COLO668 (cell line): ENCODE data around the gene MYADML2.

Experiments
- DNase-seq: peaks from one replicate; lab custom pipeline; 2025; ENCODE audit not compliant: unreplicated experiment; lab: John Stamatoyannopoulos, UW

The MYADML2 gene

DNA sequence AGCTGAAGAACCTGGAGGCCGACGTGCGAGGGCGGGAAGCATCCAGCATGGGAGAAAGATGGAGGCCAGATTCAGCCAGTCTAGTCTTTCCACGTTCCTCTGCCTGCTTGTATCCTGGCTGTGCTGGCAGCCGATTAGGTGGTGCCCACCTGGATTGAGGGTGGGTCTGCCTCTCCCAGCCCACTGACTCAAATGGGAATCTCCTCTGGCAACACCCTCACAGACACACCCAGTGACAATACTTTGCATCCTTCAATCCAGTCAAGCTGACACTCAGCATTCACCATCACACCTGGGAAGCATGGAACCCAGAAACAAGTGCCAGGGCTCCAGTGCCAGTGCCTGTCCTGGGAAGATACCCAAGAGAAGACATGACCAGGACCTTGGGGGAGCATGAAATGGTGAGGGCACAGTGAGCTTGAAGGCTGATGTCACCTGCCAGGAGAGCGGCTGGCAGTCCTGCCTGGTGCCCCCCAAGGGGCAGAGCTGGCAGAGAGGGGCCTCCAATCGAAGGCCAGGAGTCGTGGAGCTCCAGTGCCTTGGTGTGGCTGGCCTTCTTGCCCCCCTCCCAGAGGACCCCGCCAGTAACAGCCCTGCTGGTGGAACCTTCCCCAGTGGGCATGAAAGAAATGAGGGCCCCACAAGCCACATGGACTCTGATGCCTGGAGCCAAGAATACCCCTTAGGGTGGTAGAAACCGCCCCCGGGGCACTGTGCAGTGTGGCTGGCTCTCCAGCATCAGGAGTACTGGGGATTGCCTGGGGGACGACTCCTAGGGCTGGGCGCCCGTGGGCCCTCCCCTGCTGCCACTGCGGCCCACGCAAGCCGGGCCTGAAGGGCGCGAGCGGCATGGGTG lies 45.6 kb downstream of the MYADML2 start:
- DNase-seq, result no peak

DNA sequence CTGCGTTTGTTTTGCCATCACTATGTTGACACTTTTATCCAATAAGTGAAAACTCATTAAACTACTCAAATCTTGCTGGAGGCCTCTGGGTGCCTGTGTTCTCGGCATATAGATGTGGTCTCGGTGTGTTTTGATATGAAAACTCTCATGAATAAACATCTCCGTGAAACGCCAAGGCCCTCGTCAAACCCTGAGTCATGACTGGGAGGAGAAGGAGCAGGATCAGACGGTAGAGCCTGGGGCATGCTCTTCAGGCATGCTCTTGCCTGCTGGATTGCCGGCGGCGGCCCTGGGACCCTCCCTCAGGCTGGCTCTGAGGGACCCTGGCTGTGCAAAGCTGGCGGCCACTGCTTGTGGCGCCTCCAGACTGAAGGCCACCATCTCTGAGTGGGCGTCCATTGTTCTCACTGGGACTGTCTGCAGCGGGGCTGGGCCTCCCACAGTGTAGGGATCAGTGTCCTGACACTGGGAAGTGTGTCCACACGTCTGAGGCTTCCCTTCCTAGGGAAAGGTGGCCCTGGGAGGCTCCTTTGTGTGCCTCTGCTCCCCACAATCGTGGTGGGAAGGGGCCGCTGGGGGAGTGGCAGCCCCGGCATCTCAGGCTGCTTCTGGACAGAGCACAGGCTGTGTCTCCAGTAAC lies 46.7 kb downstream of the MYADML2 start:
- no peak for DNase-seq

DNA sequence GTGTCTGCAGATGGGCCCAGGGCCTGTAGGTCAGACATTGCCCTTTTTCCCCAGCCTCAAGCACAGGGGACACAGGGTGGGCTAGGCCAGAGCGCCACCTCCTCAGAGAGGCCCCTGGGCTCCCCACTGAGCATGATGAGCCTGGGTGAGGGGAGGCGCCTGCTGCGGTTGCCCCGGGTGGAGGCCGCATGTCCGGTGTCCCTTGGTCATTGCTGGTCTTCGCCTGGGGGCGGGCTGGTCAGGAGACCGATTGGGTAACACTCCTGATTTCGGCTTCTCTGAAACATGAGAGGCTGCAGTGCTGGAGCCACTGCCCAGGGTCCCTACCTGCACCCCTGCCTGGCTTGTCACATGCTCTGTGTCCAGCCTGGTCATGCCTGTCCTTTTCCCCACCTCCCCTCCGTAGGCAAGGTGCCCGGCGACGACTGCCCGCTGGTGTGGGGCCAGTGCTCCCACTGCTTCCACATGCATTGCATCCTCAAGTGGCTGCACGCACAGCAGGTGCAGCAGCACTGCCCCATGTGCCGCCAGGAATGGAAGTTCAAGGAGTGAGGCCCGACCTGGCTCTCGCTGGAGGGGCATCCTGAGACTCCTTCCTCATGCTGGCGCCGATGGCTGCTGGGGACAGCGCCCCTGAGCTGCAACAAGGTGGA lies 47.4 kb downstream of the MYADML2 start:
- no peak for DNase-seq

DNA sequence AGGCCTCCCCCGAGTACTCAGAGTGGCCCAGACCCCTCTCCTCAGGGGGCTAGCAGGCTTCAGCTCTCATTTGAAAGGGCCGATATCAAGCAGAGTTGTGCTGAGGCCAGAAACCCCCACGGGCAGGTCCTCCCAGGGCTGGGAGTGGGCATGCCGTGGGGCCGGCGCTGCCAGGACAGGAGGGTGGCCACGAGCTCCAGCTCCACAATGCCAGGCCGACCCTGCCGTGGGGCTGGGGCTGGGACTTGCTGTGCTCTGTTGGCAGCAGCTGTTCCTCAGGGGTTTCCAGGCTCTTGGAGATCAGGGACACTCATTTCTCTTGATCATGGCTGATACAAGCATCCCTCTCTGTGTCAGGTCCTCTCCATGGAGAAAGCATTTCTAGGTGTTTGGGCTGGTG lies 48.1 kb downstream of the MYADML2 start:
- DNase-seq, result no peak

DNA sequence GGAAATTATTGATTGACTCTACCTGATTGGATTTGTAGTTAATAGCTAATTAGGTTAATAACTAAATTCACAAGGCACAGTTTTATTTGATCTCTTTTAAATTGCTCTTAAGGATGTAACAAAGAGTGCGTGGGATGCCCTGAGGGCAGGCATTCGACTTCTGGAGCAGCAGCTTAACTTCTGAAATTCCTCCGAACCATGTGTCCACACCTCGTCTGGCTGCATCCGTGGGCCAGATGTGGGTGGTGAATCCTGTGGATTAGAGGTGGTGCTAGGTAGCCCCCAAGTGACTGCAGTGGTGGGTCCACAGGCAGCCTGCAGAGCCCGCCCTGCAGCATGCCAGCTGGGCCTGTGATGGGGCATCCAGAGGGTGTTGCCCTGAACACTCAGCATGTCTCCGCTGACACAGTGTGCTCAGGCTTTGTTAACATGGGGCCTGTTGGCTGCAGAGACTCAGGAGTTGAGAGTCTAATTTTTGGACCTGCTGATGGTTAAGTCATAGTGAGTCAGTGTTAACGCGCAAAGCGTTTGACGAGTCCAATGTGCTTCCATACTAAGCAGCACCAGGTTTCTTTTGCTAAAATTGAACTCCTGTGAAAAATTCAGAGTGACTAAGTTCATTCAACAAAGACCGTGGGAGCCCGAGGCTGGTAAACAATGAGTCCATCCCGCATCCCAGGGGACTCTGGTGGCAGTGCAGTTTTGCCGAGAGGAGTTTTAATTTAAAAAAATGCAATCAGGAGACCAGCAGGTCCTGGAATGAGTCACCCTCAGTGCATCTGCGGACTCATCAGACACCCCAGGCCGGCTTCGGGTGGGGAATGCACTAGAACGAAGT lies 48.8 kb downstream of the MYADML2 start:
- no peak for DNase-seq

DNA sequence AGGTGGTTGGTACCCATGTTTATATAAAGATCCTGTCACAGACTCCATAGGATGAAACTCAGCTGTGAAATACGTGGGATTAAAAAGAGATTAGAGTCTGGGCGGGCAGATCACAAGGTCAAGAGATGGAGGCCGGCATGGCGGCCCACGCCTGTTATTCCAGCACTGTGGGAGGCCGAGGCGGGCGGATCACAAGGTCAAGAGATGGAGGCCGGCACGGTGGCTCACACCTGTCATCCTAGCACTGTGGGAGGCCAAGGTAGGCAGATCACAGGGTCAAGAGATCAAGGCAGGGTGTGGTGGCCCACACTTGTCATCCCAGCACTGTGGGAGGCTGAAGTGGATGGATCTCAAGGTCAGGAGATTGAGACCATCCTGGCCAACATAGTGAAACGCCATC lies 51.6 kb downstream of the MYADML2 start:
- no peak for DNase-seq

DNA sequence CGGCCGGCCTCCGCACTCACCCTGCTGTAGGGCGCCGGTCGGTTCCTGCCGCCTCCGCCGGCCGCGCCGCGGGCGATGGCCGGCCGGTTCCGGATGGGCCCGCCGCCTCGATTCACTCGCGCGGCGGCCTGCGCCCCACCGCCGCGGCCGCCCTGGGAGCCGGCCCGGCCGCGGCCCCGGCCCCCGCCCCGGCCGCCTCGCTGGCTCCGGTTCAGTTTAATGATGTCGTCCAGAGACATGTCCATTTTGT lies 55.8 kb downstream of the MYADML2 start:
- no peak for DNase-seq

DNA sequence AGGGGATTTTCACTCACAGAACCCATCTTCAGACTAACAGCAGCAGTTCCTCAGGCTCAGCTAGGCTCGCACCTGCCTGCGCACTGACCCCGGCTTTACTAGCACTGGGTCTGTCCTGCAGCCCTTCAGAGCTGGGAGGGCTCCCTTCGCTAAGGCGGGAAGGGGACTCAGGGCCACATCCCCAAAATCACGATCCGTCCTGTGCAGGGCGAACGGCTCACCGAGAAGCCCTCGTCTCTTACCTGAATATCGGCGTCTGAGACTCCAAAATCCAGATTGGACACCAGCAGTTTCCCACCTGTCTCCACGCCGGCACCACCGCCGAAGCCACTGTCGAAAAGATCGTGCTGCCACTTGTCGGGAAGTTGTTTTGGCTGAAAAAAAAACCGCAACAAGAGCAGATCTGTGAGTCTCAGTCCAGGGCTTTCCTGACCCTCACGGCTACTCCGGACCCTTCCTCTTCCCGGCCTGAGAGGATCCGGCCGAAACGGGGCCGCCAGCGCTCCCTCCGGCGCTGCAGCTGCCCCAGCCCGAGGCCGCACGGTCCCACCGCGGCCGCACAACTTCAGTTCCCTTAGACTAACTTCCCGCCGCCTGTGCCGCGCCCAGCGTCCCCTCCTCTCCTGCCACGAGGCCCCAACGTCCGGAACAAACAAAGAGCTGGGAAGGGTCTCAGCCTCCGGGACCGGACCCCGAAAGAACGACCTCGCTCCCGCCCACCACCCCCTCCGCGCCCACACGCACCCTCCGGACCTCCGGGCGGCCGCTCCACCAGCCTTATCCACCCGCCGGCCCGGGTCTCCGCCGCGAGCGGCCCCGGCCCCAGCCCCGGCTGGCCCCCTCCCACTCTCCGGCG lies 56.4 kb downstream of the MYADML2 start:
- peak; percentile 31 for DNase-seq
